KMS-11 (cell line): ENCODE results near the gene TENT5A.

Source experiments
- H2AFZ ChIP-seq: fragments of 200-600 bp; sonication (generic); 2 replicates; pipeline ENCODE4 v1.6.1; 2016; ENCODE audit warnings: antibody characterized with exemption, mixed run types, low read depth
- H3K27ac ChIP-seq: fragments of 200-600 bp; sonication (generic); 2 replicates; pipeline ENCODE4 v1.6.1; 2016; ENCODE audit warnings: mild to moderate bottlenecking, mixed run types
- H3K27me3 ChIP-seq: fragments of 200-600 bp; sonication (generic); 2 replicates; pipeline ENCODE4 v1.6.1; 2017; ENCODE audit warnings: mild to moderate bottlenecking, low read depth, mixed run types, moderate library complexity; ENCODE audit not compliant: insufficient read depth
- H3K36me3 ChIP-seq: fragments of 200-600 bp; sonication (generic); 2 replicates; pipeline ENCODE4 v1.6.1; 2017; ENCODE audit warnings: mild to moderate bottlenecking, mixed run types; ENCODE audit not compliant: insufficient read depth
- H3K4me1 ChIP-seq: fragments of 200-600 bp; sonication (generic); 2 replicates; pipeline ENCODE4 v1.6.1; 2016; ENCODE audit warnings: mild to moderate bottlenecking, low read depth, mixed run types; ENCODE audit not compliant: poor library complexity, severe bottlenecking
- H3K4me2 ChIP-seq: fragments of 200-600 bp; sonication (generic); 2 replicates; pipeline ENCODE4 v1.7.0; 2016; ENCODE audit warnings: mild to moderate bottlenecking, mixed run types
- H3K4me3 ChIP-seq: fragments of 200-600 bp; sonication (generic); IDR thresholded peaks from 2 replicates; pipeline ENCODE4 v1.6.1; 2017; ENCODE audit warnings: low read depth, low read length, mixed read lengths; ENCODE audit not compliant: insufficient read depth
- H3K79me2 ChIP-seq: fragments of 200-600 bp; sonication (generic); 2 replicates; pipeline ENCODE4 v1.6.1; 2016; ENCODE audit warnings: low read depth, mixed run types; ENCODE audit not compliant: insufficient read depth
- H3K9ac ChIP-seq: fragments of 200-600 bp; sonication (generic); 2 replicates; pipeline ENCODE4 v1.6.1; 2016; ENCODE audit warnings: mild to moderate bottlenecking, mixed run types
- H4K20me1 ChIP-seq: fragments of 200-600 bp; sonication (generic); 2 replicates; pipeline ENCODE4 v1.6.1; 2016; ENCODE audit warnings: mild to moderate bottlenecking, mixed run types; ENCODE audit not compliant: insufficient read depth
- TF ChIP-seq, protein P1 (sequence below): fragments of 200-600 bp; sonication (generic); conservative IDR thresholded peaks from 2 replicates; pipeline ENCODE4 v1.6.1; 2017; ENCODE audit warnings: low read depth, mild to moderate bottlenecking, antibody characterized with exemption, low read length, moderate library complexity, mixed read lengths

TENT5A gene

GRCh38 chr6:81752084-81752920, at the start of gene TENT5A:
TSS of gene TENT5A (minus strand) at chr6:81752681. CDS start at chr6:81752141, 540 bp downstream.
- TF ChIP-seq, protein P1, sequence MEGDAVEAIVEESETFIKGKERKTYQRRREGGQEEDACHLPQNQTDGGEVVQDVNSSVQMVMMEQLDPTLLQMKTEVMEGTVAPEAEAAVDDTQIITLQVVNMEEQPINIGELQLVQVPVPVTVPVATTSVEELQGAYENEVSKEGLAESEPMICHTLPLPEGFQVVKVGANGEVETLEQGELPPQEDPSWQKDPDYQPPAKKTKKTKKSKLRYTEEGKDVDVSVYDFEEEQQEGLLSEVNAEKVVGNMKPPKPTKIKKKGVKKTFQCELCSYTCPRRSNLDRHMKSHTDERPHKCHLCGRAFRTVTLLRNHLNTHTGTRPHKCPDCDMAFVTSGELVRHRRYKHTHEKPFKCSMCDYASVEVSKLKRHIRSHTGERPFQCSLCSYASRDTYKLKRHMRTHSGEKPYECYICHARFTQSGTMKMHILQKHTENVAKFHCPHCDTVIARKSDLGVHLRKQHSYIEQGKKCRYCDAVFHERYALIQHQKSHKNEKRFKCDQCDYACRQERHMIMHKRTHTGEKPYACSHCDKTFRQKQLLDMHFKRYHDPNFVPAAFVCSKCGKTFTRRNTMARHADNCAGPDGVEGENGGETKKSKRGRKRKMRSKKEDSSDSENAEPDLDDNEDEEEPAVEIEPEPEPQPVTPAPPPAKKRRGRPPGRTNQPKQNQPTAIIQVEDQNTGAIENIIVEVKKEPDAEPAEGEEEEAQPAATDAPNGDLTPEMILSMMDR, result no peak
- Histone ChIP-seq H3K4me2 (peak within 1 kb of the TSS; percentile 45), H2AFZ (peak within 1 kb of the TSS; percentile 78)

GRCh38 chr6:81801489-81801888, 49.0 kb upstream of the TENT5A start:
- H3K9ac ChIP-seq, result no peak overlapping the region
- TF ChIP-seq, protein P1, result no peak
- no peak overlapping the region for H3K4me2 ChIP-seq
- no peak overlapping the region for H3K4me3 ChIP-seq
- H4K20me1 ChIP-seq, result no peaks in the 10 kb centered on the region
- no peaks in the 10 kb centered on the region for H3K79me2 ChIP-seq
- no peak overlapping the region for H2AFZ ChIP-seq
- no peaks in the 10 kb centered on the region for H3K4me1 ChIP-seq
- H3K27ac ChIP-seq, result no peak overlapping the region
- H3K27me3 ChIP-seq, result no peaks in the 10 kb centered on the region
- H3K36me3 ChIP-seq, result no peaks in the 10 kb centered on the region

More at GRCh38 chr6:81752084-81752920, at the start of gene TENT5A:
- Histone ChIP-seq H3K27me3 (no peaks in the 10 kb centered on the region), H3K79me2 (no peaks in the 10 kb centered on the region), H3K4me3 (no peak within 1 kb of the TSS), H3K9ac (peak within 1 kb of the TSS; percentile 62), H3K27ac (peak within 1 kb of the TSS; percentile 70), H4K20me1 (no peaks in the 10 kb centered on the region), H3K36me3 (no peaks in the 10 kb centered on the region), H3K4me1 (no peaks in the 10 kb centered on the region)

GRCh38 chr6:81800666-81801065, 48.2 kb upstream of the TENT5A start:
- H3K4me1 ChIP-seq, result no peaks in the 10 kb centered on the region
- H3K4me3 ChIP-seq, result no peak overlapping the region
- no peak overlapping the region for H2AFZ ChIP-seq
- H3K27me3 ChIP-seq, result no peaks in the 10 kb centered on the region
- TF ChIP-seq, protein P1, result no peak
- no peak overlapping the region for H3K27ac ChIP-seq
- no peak overlapping the region for H3K9ac ChIP-seq
- no peaks in the 10 kb centered on the region for H3K79me2 ChIP-seq
- H4K20me1 ChIP-seq, result no peaks in the 10 kb centered on the region
- no peak overlapping the region for H3K4me2 ChIP-seq
- no peaks in the 10 kb centered on the region for H3K36me3 ChIP-seq

GRCh38 chr6:81799323-81799722, 46.8 kb upstream of the TENT5A start:
- Histone ChIP-seq H3K36me3 (no peaks in the 10 kb centered on the region), H3K9ac (no peak overlapping the region), H3K4me2 (no peak overlapping the region), H3K79me2 (no peaks in the 10 kb centered on the region), H3K27me3 (no peaks in the 10 kb centered on the region), H2AFZ (no peak overlapping the region), H3K4me1 (no peaks in the 10 kb centered on the region), H4K20me1 (no peaks in the 10 kb centered on the region), H3K4me3 (no peak overlapping the region), H3K27ac (no peak overlapping the region)
- TF ChIP-seq, protein P1, result no peak
